GM12801 (cell line): ENCODE data around the gene QRICH2.

Experiments
- TF ChIP-seq, protein P1 (sequence below): IDR thresholded peaks from one replicate; pipeline ENCODE4 v1.5.1; 2011; ENCODE audit warnings: control low read depth; ENCODE audit not compliant: insufficient read length; ENCODE audit errors: extremely low read depth

The QRICH2 gene, protein sequence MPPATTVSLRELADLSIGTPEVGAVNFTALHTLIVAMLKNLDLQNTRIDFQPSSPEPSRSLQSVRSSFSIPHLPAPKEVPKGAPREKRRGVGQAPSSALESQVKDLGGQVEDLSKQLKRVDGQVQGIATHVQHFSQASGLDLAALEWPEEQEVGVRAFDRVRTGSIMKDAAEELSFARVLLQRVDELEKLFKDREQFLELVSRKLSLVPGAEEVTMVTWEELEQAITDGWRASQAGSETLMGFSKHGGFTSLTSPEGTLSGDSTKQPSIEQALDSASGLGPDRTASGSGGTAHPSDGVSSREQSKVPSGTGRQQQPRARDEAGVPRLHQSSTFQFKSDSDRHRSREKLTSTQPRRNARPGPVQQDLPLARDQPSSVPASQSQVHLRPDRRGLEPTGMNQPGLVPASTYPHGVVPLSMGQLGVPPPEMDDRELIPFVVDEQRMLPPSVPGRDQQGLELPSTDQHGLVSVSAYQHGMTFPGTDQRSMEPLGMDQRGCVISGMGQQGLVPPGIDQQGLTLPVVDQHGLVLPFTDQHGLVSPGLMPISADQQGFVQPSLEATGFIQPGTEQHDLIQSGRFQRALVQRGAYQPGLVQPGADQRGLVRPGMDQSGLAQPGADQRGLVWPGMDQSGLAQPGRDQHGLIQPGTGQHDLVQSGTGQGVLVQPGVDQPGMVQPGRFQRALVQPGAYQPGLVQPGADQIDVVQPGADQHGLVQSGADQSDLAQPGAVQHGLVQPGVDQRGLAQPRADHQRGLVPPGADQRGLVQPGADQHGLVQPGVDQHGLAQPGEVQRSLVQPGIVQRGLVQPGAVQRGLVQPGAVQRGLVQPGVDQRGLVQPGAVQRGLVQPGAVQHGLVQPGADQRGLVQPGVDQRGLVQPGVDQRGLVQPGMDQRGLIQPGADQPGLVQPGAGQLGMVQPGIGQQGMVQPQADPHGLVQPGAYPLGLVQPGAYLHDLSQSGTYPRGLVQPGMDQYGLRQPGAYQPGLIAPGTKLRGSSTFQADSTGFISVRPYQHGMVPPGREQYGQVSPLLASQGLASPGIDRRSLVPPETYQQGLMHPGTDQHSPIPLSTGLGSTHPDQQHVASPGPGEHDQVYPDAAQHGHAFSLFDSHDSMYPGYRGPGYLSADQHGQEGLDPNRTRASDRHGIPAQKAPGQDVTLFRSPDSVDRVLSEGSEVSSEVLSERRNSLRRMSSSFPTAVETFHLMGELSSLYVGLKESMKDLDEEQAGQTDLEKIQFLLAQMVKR (N-terminal part only)

DNA sequence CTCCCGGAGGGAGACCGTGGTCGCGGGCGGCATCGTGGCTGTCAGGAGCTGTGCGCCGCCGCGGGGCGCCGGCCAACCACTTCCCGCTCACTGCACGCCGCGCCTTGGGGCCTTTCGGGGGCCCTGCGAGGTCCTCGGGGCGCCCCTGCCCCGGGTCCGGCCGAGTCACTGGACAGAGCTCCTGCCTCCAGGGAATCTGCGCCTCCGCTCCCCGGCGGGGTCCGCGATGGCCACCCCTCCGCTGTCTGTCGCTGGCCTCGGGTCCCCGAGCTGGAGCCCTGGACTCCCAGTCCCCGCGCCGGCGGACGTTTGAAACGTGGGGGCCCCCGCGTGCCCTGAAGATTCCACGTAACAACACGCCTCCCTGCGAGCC, at the start of gene QRICH2:
QRICH2 (minus strand) TSS at position 311 of the 373 bp plus-strand sequence; CDS start at position 33, 278 bp downstream.
- TF ChIP-seq, protein P1, sequence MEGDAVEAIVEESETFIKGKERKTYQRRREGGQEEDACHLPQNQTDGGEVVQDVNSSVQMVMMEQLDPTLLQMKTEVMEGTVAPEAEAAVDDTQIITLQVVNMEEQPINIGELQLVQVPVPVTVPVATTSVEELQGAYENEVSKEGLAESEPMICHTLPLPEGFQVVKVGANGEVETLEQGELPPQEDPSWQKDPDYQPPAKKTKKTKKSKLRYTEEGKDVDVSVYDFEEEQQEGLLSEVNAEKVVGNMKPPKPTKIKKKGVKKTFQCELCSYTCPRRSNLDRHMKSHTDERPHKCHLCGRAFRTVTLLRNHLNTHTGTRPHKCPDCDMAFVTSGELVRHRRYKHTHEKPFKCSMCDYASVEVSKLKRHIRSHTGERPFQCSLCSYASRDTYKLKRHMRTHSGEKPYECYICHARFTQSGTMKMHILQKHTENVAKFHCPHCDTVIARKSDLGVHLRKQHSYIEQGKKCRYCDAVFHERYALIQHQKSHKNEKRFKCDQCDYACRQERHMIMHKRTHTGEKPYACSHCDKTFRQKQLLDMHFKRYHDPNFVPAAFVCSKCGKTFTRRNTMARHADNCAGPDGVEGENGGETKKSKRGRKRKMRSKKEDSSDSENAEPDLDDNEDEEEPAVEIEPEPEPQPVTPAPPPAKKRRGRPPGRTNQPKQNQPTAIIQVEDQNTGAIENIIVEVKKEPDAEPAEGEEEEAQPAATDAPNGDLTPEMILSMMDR, result no peak

DNA sequence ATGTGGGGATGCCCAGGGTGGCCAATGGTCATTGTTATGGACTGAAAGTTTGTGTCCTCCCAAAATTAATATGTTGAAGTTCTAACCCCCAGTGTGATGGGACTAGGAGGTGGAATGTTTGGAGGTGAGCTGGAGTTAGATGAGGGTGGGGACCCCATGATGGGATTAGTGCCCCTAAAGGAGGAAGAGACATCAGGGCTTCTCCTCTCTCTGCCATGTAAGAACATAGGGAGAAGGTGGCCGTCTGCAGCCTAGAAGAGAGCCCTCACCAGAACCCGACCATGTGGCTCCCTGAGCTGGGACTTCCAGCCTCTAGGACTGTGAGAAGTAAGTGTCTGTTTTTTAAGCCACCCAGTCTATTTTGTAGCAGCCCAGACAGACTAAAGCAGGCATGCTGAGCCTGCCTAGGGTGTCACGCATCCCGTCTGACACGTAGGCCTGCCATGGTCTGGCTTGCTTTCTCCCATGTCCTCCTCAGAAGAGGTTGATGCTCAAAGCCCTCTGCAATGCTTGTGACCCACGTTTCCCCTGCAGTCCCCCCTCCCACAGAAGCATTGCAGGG, 49.6 kb upstream of the QRICH2 start:
- TF ChIP-seq, protein P1, result no peak

DNA sequence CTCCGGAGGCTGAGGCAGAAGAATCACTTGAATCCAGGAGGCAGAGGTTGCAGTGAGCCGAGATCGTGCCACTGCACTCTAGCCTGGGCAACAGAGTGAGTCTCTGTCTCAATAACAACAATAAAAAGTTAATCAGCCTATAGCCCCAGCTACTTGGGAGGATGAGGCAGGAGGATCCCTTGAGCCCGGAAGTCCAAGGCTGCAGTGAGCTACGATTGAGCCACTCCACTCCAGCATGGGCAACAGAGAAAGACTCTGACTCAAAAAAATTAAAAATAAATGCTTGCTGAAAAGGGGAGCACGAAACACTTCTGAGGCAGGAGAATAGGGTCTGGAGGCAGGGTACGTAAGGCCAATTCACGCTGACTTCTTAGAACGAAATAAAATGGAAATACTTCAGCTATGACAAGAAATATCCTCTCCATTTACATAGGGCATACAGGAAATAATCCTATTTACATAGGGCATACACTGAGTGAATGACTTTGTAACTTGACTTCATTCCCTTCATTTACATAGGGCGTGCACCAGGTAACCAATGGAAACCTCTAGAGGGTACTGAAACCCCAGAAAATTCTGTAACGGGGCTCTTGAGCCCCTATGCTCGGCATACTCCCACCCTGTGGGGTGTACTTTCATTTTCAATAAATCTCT, 48.9 kb upstream of the QRICH2 start:
- TF ChIP-seq, protein P1, result no peak

DNA sequence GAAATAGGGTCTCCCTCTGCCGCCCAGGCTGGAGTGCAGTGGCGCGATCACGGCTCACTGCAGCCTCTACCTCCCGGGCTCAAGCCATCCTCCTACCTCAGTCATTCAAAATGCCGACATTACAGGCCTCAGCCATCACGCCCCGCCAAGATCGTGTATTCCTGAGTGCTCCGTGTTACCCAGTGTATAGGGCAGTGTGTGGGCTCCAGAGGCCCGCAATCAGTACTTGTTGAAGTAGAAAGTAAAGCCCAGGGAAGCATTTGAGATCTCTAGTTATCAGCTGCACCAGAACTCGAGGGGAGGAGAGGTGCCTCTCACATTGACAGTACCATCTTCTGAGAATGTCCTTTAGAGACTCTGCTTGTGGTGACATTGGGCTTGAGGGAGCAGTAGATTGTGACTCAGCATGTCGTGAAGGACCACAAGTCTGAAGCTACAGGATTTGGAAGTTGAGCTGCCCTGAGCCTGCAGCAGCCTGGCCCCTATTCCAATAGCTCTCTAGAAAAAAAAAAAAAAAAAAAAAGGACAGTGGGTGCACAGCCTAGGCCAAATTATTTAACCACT, 46.8 kb upstream of the QRICH2 start:
- TF ChIP-seq, protein P1, result no peak

DNA sequence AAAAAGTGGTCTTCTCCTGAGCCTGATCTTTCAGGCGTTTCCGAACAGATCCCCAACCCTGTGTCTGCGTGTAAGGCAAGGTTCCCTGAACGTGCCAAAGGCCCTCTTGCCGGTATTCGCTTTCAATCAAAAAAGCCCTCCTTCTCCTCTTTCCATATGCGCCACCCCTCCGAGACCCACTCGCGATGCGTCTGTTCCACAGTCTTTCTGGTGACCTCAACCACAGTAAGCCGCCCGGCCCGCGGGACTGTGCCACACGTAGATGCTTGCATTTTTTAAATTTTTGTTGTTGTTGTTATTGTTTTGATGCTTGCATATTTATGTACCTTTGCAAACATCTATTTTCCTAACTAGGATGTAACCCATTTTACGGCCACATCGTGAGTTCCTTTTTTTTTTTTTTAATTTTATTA, 46.2 kb upstream of the QRICH2 start:
- TF ChIP-seq, protein P1, result no peak

DNA sequence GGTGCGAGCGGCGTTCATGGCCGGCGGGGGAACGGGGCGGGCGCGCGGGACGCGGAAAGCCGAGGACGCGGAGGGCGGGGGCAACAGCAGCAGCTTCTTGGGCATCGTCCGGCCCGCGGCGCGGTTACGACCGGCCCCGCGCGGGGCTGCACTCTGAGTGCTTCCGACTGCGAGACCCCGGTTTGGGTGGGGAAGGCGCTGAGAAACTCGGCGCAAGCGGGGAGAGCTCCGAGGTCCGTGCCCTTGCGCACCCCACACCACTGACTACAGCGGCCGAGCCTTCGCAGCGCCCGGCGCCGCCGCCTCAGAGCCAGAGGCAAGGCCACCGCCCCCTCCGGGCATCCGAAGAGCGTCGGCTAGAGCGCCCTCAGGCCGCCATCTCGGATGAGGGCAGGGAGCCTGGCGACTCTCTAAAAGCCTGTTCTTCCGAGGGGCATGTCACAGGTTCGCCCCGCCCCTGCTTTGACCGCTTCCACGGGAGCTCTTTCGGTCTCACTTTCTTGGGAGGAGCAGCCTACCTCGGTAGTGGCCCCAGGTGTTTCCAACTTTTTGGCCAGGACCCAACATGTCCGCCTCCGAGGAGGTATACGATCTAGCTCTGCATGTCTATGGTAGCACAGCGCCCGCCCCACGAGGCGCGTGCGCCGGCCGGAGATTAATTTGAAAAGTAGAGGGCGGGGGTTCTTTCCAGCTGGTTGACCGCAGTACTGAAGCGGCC, 45.7 kb upstream of the QRICH2 start, which contains the start of gene PRPSAP1:
PRPSAP1 (minus strand) TSS at position 318 of the 718 bp plus-strand sequence; CDS start at position 105, 213 bp downstream.
- TF ChIP-seq, protein P1, result no peak
